DMS53 treated with DMSO at 0.1 percent for 48 hours (cell line): ENCODE data around the gene CAPN15.
"Not testable (repeated sequence)": the region's sequence is repeated elsewhere in the genome, so short reads cannot be mapped to it uniquely, and the experiment has no call there.

Source experiments
- DNase-seq: peaks from one replicate; lab custom pipeline; 2025; ENCODE audit not compliant: unreplicated experiment; lab: John Stamatoyannopoulos, UW

The CAPN15 gene

GRCh38 chr16:527015-527903 is at the start of gene CAPN15:
TSS of gene CAPN15 (plus strand) at chr16:527712. CDS start at chr16:546839, 19,127 bp downstream.
- DNase-seq: peak; percentile 66

- DNase-seq: not testable (repeated sequence)
Measured at GRCh38 chr16:478287-478686, 49.2 kb upstream of the CAPN15 start.

GRCh38 chr16:482468-483185 is 44.9 kb upstream of the CAPN15 start:
- no peak for DNase-seq

GRCh38 chr16:483341-484075 is 44.0 kb upstream of the CAPN15 start:
- DNase-seq: no peak

GRCh38 chr16:489606-490005 is 37.9 kb upstream of the CAPN15 start:
- DNase-seq: no peak

- DNase-seq: no peak
Measured at GRCh38 chr16:490768-491167, 36.7 kb upstream of the CAPN15 start.

- DNase-seq: no peak
Measured at GRCh38 chr16:491220-491919, 36.1 kb upstream of the CAPN15 start.

- no peak for DNase-seq
Measured at GRCh38 chr16:492211-492875, 35.2 kb upstream of the CAPN15 start.

- not testable (repeated sequence) for DNase-seq
Measured at GRCh38 chr16:494676-495075, 32.8 kb upstream of the CAPN15 start.

GRCh38 chr16:495127-495748 is 32.3 kb upstream of the CAPN15 start:
- DNase-seq: peak; percentile 15

GRCh38 chr16:496097-496886 is 31.2 kb upstream of the CAPN15 start:
- no peak for DNase-seq

- DNase-seq: no peak
Measured at GRCh38 chr16:497258-497657, 30.3 kb upstream of the CAPN15 start.

- no peak for DNase-seq
Measured at GRCh38 chr16:499924-500323, 27.6 kb upstream of the CAPN15 start.

GRCh38 chr16:500709-501108 is 26.8 kb upstream of the CAPN15 start:
- DNase-seq: no peak

- no peak for DNase-seq
Measured at GRCh38 chr16:502179-502943, 25.2 kb upstream of the CAPN15 start.

GRCh38 chr16:503150-504071 is 24.1 kb upstream of the CAPN15 start:
- DNase-seq: no peak
